Retinal pigment epithelial cell (primary cell): ENCODE data around the gene TBC1D14.

Experiments used
- DNase-seq: peaks from one replicate; pipeline ENCODE4 v3.0.0-alpha.2; 2010; ENCODE audit warnings: low read depth
- H3K4me3 ChIP-seq: 2 replicates; pipeline ENCODE4 v1.5.1; 2011; ENCODE audit warnings: mild to moderate bottlenecking, low read length, control low read depth, moderate library complexity
- CTCF ChIP-seq: conservative IDR thresholded peaks from 2 replicates; pipeline ENCODE4 v1.5.1; 2011; ENCODE audit warnings: low read depth, low read length, control low read depth, inconsistent platforms

The TBC1D14 gene

GRCh38 chr4:6955261-6955911, 45.8 kb downstream of the TBC1D14 start:
- no peak for TF ChIP-seq CTCF
- DNase-seq, result no peak
- H3K4me3 ChIP-seq, result no peak overlapping the region

GRCh38 chr4:6956087-6956433, 46.4 kb downstream of the TBC1D14 start:
- no peak for DNase-seq
- no peak for TF ChIP-seq CTCF
- H3K4me3 ChIP-seq, result no peak overlapping the region

GRCh38 chr4:6956434-6957147, 47.0 kb downstream of the TBC1D14 start:
- H3K4me3 ChIP-seq, result no peak overlapping the region
- DNase-seq, result no peak
- TF ChIP-seq CTCF, result no peak

GRCh38 chr4:6957148-6957520, 47.5 kb downstream of the TBC1D14 start:
- TF ChIP-seq CTCF, result no peak
- DNase-seq, result no peak
- H3K4me3 ChIP-seq, result no peak overlapping the region

GRCh38 chr4:6957994-6958393, 48.4 kb downstream of the TBC1D14 start:
- no peak for DNase-seq
- H3K4me3 ChIP-seq, result no peak overlapping the region
- no peak for TF ChIP-seq CTCF

- no peak for DNase-seq
- no peak for TF ChIP-seq CTCF
- no peak overlapping the region for H3K4me3 ChIP-seq
Measured at GRCh38 chr4:6959261-6959660, 49.6 kb downstream of the TBC1D14 start.

- no peak for DNase-seq
- no peak overlapping the region for H3K4me3 ChIP-seq
- no peak for TF ChIP-seq CTCF
Measured at GRCh38 chr4:6960154-6960553, 50.5 kb downstream of the TBC1D14 start.
